D721Med (cell line): Measurements from ENCODE around the gene SPATA22.
"Not testable (repeated sequence)": the region's sequence is repeated elsewhere in the genome, so short reads cannot be mapped to it uniquely, and the experiment has no call there.

Experiments
- DNase-seq: peaks from one replicate; pipeline ENCODE4 v3.0.0; 2011; ENCODE audit warnings: low spot score; ENCODE audit not compliant: insufficient read length
- FAIRE-seq: peaks from 2 replicates; lab custom pipeline; 2011; peaks lifted over from hg19 to GRCh38; lab: Jason Lieb, UNC
- CTCF ChIP-seq: IDR thresholded peaks from 2 replicates; pipeline ENCODE4 v1.5.1; 2012; ENCODE audit warnings: mild to moderate bottlenecking, control low read depth; ENCODE audit not compliant: insufficient read depth; ENCODE audit errors: missing control alignments

The SPATA22 gene

DNA sequence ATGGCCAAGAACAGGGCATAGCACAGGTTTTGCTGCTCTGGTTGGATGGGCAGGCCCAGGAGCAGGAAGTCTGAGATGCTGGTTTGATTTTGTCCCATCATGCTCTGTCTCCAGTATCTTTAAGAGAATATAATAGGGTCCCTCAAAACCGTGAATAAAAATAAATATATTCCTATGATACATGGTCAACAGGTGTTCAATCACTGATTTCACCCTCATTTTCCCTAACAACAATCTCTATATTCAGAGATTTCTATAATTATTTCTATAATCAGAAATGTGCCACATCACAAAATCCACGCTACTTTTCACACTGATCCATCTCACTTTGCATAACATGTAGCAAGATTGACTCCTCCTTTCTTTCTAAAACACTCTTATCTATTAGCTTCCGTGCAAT is 37.9 kb downstream of the SPATA22 start, which contains the start of gene OR1E2:
TSS of gene OR1E2 (minus strand) at position 101 of the 400 bp plus-strand sequence. CDS start at position 101, 0 bp downstream.
- DNase-seq = no peak
- no peak for TF ChIP-seq CTCF

DNA sequence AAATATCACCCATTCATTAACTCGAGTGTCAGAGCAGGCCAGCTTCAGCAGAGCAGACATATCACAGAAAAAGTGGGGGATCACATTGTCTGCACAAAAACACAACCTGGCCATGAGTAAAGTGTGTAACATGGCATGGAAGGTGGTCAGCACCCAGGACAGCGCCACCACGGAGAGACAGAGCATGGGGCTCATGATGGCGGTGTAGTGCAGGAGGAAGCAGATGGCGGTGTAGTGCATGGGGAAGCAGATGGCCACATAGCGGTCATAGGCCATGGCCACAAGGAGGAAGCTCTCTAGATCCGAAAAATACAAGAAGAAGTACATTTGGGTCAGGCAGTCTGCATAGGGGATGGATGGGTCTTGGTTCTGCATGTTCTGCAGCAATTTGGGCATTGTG is 38.4 kb downstream of the SPATA22 start:
- not testable (repeated sequence) for DNase-seq, FAIRE-seq

More for the DNA sequence above, 37.9 kb downstream of the SPATA22 start, which contains the start of gene OR1E2:
- no peak for FAIRE-seq

DNA sequence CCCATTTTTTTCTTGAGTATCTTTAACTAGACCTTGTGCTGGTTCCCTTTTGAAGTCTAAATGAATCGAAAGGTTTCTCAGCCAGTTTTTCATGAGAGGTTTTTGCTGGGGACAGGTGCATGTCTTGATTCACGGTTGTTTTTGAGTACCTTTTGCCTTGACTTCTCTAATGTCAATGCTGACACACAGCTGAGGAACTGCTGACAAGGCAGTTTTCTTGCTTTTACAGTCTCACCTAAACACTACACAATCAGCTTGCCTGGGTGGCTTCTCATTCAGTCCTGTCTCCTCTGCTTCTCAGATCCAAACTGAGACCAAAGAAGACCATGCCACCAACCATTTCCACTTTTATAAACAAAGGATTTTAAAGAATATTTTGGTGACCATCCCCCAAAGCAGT is 53.4 kb downstream of the SPATA22 start:
- DNase-seq (no peak), FAIRE-seq (no peak)
- TF ChIP-seq CTCF = no peak

DNA sequence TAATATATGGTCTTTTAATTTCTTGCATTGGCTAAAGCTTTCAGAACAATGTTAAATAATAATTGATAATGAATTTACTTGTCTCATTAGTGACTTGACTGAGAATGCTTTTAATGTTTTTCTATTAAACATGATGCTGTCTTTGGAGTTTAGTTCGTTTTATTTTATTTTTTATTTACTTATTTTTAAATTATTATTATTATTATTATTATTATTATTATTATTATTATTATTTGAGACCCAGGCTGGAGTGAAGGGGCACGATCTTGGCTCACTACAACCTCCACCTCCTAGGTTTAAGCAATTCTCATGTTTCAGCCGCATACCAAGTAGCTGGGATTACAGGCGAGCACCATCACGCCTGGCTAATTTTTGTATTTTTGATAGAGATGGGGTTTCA is 56.0 kb downstream of the SPATA22 start:
- no peak for TF ChIP-seq CTCF
- DNase-seq (no peak), FAIRE-seq (no peak)

DNA sequence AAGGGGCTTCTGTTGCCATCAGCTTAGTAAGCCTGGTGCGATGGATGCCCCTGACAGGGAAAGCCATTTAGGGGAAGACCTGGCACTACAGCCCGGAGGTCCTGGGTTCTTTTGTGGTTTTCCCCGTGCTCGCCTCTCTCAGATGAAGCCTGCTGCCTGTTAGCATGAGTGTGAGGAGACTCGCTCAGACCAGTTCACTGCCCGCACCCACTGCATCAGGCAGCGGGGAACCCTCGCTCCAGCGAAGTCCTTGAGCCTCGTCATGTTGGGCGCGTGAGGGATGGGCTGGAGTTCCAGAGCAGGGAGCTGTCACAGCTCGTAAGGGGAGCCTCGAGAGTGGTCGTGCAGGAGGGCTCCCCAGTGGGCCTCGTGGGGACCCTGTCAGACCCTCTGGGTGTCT is 59.4 kb downstream of the SPATA22 start:
- not testable (repeated sequence) for FAIRE-seq, DNase-seq

GRCh38 chr17:3411070-3411469 is 60.5 kb downstream of the SPATA22 start, which contains the start of gene OR3A3:
OR3A3 (plus strand) TSS chr17:3411370.
- no peak for TF ChIP-seq CTCF
- FAIRE-seq (no peak), DNase-seq (no peak)

GRCh38 chr17:3403856-3404255 is 67.8 kb downstream of the SPATA22 start:
- FAIRE-seq = not testable (repeated sequence)

DNA sequence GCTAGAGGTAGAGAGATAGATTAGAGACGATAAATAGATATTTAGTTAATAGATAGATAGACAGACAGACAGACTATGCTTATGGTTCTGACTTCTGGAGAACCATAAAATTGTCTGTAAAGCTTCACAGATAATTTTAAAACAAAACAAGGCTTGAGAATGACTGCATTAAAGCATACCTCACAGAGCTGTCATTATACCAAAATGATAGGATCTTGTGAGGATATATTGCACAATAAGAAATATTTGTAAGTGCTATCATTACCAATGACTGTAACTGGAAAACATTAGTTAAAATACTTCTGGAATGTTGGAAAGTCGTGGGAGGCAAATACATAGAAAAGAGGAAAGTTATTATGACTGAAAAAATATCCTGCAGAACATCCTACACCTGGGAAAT is 69.8 kb downstream of the SPATA22 start:
- TF ChIP-seq CTCF = no peak
- FAIRE-seq (no peak), DNase-seq (no peak)

More at GRCh38 chr17:3403856-3404255, 67.8 kb downstream of the SPATA22 start:
- DNase-seq = not testable (repeated sequence)

DNA sequence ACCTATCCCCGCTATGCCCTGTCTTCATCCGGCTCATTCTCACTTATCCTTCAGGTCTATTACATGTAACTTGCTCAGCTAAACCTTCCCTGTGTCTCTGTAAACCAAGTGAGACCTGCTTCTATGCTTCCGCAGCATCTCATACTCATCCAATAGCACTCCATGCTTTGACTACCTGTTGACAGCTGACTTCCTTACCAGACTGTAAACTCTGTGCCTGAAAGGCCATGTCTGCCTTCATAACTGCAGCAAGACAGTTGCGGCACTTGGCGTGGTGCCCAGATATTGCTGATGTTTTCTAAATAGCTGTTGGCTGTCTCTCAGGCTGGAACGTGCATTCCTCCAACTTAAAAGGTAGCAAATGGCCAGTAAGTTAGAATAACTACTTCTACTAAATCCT is 71.6 kb downstream of the SPATA22 start:
- no peak for TF ChIP-seq CTCF
- FAIRE-seq (no peak), DNase-seq (no peak)
